ENCODE measurements around the gene TBC1D22B.
A peak's percentile ranks its signal among the peaks of the same experiment; 100 is the strongest.
"Not testable (repeated sequence)": the region's sequence is repeated elsewhere in the genome, so short reads cannot be mapped to it uniquely, and the experiment has no call there.

TBC1D22B gene

GRCh38 chr6:37303891-37304503 lies 46.4 kb downstream of the TBC1D22B start:
- peaks cover 6% of the 10 kb centered on the region for H3K4me1 ChIP-seq (ENCODE audit: control insufficient read depth, insufficient read depth, low read length, poor library complexity, severe bottlenecking)
- H3K4me3 ChIP-seq (ENCODE audit: extremely low read depth, insufficient read depth, low read length, poor library complexity, severe bottlenecking): no peak overlapping the region
- 33 to 60% methylated on average over 1 of the region's 3 CpGs for whole genome bisulfite sequencing, 2 experiments (ENCODE audit: insufficient coverage in 2 of 2)

GRCh38 chr6:37304766-37305165 lies 47.2 kb downstream of the TBC1D22B start:
- no peaks in the 10 kb centered on the region for H3K9me3 ChIP-seq (ENCODE audit: control insufficient read depth, low read length)
- WGBS, 2 experiments (ENCODE audit: insufficient coverage in 2 of 2): 93 to 97% methylated on average over 5 of the region's 7 CpGs
- peaks cover 6% of the 10 kb centered on the region for H3K4me1 ChIP-seq (ENCODE audit: control insufficient read depth, insufficient read depth, low read length, poor library complexity, severe bottlenecking)
- no peak overlapping the region for H3K27ac ChIP-seq (ENCODE audit: low read depth, low read length, severe bottlenecking)
- H3K36me3 ChIP-seq (ENCODE audit: control insufficient read depth, insufficient read depth, low read length): peaks cover 53% of the 10 kb centered on the region
- no peak overlapping the region for H3K4me3 ChIP-seq (ENCODE audit: extremely low read depth, insufficient read depth, low read length, poor library complexity, severe bottlenecking)

More at GRCh38 chr6:37303891-37304503, 46.4 kb downstream of the TBC1D22B start:
- peaks cover 57% of the 10 kb centered on the region for H3K36me3 ChIP-seq (ENCODE audit: control insufficient read depth, insufficient read depth, low read length)
- H3K9me3 ChIP-seq (ENCODE audit: control insufficient read depth, low read length): no peaks in the 10 kb centered on the region
- H3K27ac ChIP-seq (ENCODE audit: low read depth, low read length, severe bottlenecking): no peak overlapping the region

GRCh38 chr6:37305841-37306425 lies 48.4 kb downstream of the TBC1D22B start:
- Histone ChIP-seq H3K4me3 (ENCODE audit: extremely low read depth, insufficient read depth, low read length, poor library complexity, severe bottlenecking) (no peak overlapping the region), H3K27ac (ENCODE audit: low read depth, low read length, severe bottlenecking) (no peak overlapping the region)
- WGBS, 2 experiments (ENCODE audit: insufficient coverage in 2 of 2): 97% methylated on average over 4 of the region's 4 CpGs

GRCh38 chr6:37306624-37307222 lies 49.2 kb downstream of the TBC1D22B start:
- no peaks in the 10 kb centered on the region for H3K9me3 ChIP-seq (ENCODE audit: control insufficient read depth, low read length)
- H3K27ac ChIP-seq (ENCODE audit: low read depth, low read length, severe bottlenecking): no peak overlapping the region
- 88 to 91% methylated on average over 1 to 2 of the region's 4 CpGs for WGBS, 2 experiments (ENCODE audit: insufficient coverage in 2 of 2)
- no peak overlapping the region for H3K4me3 ChIP-seq (ENCODE audit: extremely low read depth, insufficient read depth, low read length, poor library complexity, severe bottlenecking)
- H3K4me1 ChIP-seq (ENCODE audit: control insufficient read depth, insufficient read depth, low read length, poor library complexity, severe bottlenecking): peaks cover 15% of the 10 kb centered on the region
- H3K36me3 ChIP-seq (ENCODE audit: control insufficient read depth, insufficient read depth, low read length): peaks cover 47% of the 10 kb centered on the region

More at GRCh38 chr6:37305841-37306425, 48.4 kb downstream of the TBC1D22B start:
- Histone ChIP-seq H3K9me3 (ENCODE audit: control insufficient read depth, low read length) (no peaks in the 10 kb centered on the region), H3K4me1 (ENCODE audit: control insufficient read depth, insufficient read depth, low read length, poor library complexity, severe bottlenecking) (peaks cover 7% of the 10 kb centered on the region), H3K36me3 (ENCODE audit: control insufficient read depth, insufficient read depth, low read length) (peaks cover 47% of the 10 kb centered on the region)

GRCh38 chr6:37307484-37307883 lies 49.9 kb downstream of the TBC1D22B start:
- H3K36me3 ChIP-seq (ENCODE audit: control insufficient read depth, insufficient read depth, low read length): peaks cover 46% of the 10 kb centered on the region
- WGBS, 2 experiments (ENCODE audit: insufficient coverage in 2 of 2): 92 to 96% methylated on average over 10 of the region's 10 CpGs
- H3K27ac ChIP-seq (ENCODE audit: low read depth, low read length, severe bottlenecking): not testable (repeated sequence)

GRCh38 chr6:37308069-37308815 lies 50.7 kb downstream of the TBC1D22B start:
- H3K9me3 ChIP-seq (ENCODE audit: control insufficient read depth, low read length): no peaks in the 10 kb centered on the region
- 94 to 96% methylated on average over 4 to 5 of the region's 5 CpGs for WGBS, 2 experiments (ENCODE audit: insufficient coverage in 2 of 2)
- peak overlapping the region; percentile 54 for H3K27ac ChIP-seq (ENCODE audit: low read depth, low read length, severe bottlenecking)
- H3K4me1 ChIP-seq (ENCODE audit: control insufficient read depth, insufficient read depth, low read length, poor library complexity, severe bottlenecking): peaks cover 27% of the 10 kb centered on the region
- H3K4me3 ChIP-seq (ENCODE audit: extremely low read depth, insufficient read depth, low read length, poor library complexity, severe bottlenecking): no peak overlapping the region
- H3K36me3 ChIP-seq (ENCODE audit: control insufficient read depth, insufficient read depth, low read length): peaks cover 46% of the 10 kb centered on the region

More at GRCh38 chr6:37307484-37307883, 49.9 kb downstream of the TBC1D22B start:
- peaks cover 23% of the 10 kb centered on the region for H3K4me1 ChIP-seq (ENCODE audit: control insufficient read depth, insufficient read depth, low read length, poor library complexity, severe bottlenecking)
- H3K9me3 ChIP-seq (ENCODE audit: control insufficient read depth, low read length); H3K4me3 ChIP-seq (ENCODE audit: extremely low read depth, insufficient read depth, low read length, poor library complexity, severe bottlenecking): not testable (repeated sequence)

- peaks cover 48% of the 10 kb centered on the region for H3K36me3 ChIP-seq (ENCODE audit: control insufficient read depth, insufficient read depth, low read length)
- H3K4me3 ChIP-seq (ENCODE audit: extremely low read depth, insufficient read depth, low read length, poor library complexity, severe bottlenecking): no peak overlapping the region
- WGBS, 2 experiments (ENCODE audit: insufficient coverage in 2 of 2): 89% methylated on average over 1 of the region's 1 CpG; no CpG with 5 or more reads in 1 of the 2 experiments
- H3K4me1 ChIP-seq (ENCODE audit: control insufficient read depth, insufficient read depth, low read length, poor library complexity, severe bottlenecking): peaks cover 27% of the 10 kb centered on the region
- H3K9me3 ChIP-seq (ENCODE audit: control insufficient read depth, low read length): no peaks in the 10 kb centered on the region
- H3K27ac ChIP-seq (ENCODE audit: low read depth, low read length, severe bottlenecking): no peak overlapping the region
Observed at GRCh38 chr6:37309046-37309445, 51.5 kb downstream of the TBC1D22B start.

GRCh38 chr6:37309692-37310091 lies 52.1 kb downstream of the TBC1D22B start:
- no peak overlapping the region for H3K4me3 ChIP-seq (ENCODE audit: extremely low read depth, insufficient read depth, low read length, poor library complexity, severe bottlenecking)
- H3K36me3 ChIP-seq (ENCODE audit: control insufficient read depth, insufficient read depth, low read length): peaks cover 48% of the 10 kb centered on the region
- H3K9me3 ChIP-seq (ENCODE audit: control insufficient read depth, low read length): no peaks in the 10 kb centered on the region
- no peak overlapping the region for H3K27ac ChIP-seq (ENCODE audit: low read depth, low read length, severe bottlenecking)
- H3K4me1 ChIP-seq (ENCODE audit: control insufficient read depth, insufficient read depth, low read length, poor library complexity, severe bottlenecking): peaks cover 27% of the 10 kb centered on the region
- WGBS, 2 experiments (ENCODE audit: insufficient coverage in 2 of 2): no CpG with 5 or more reads among the region's 3 CpGs

- Histone ChIP-seq H3K9me3 (ENCODE audit: control insufficient read depth, low read length) (no peaks in the 10 kb centered on the region), H3K4me1 (ENCODE audit: control insufficient read depth, insufficient read depth, low read length, poor library complexity, severe bottlenecking) (peaks cover 27% of the 10 kb centered on the region), H3K4me3 (ENCODE audit: extremely low read depth, insufficient read depth, low read length, poor library complexity, severe bottlenecking) (no peak overlapping the region), H3K36me3 (ENCODE audit: control insufficient read depth, insufficient read depth, low read length) (peaks cover 46% of the 10 kb centered on the region), H3K27ac (ENCODE audit: low read depth, low read length, severe bottlenecking) (no peak overlapping the region)
- WGBS, 2 experiments (ENCODE audit: insufficient coverage in 2 of 2): 81 to 85% methylated on average over 2 to 3 of the region's 3 CpGs
Observed at GRCh38 chr6:37310966-37311365, 53.4 kb downstream of the TBC1D22B start.

GRCh38 chr6:37311741-37312473 lies 54.3 kb downstream of the TBC1D22B start:
- Histone ChIP-seq H3K27ac (ENCODE audit: low read depth, low read length, severe bottlenecking) (peak overlapping the region; percentile 84), H3K36me3 (ENCODE audit: control insufficient read depth, insufficient read depth, low read length) (peaks cover 46% of the 10 kb centered on the region), H3K4me3 (ENCODE audit: extremely low read depth, insufficient read depth, low read length, poor library complexity, severe bottlenecking) (no peak overlapping the region), H3K4me1 (ENCODE audit: control insufficient read depth, insufficient read depth, low read length, poor library complexity, severe bottlenecking) (peaks cover 27% of the 10 kb centered on the region), H3K9me3 (ENCODE audit: control insufficient read depth, low read length) (no peaks in the 10 kb centered on the region)
- 87% methylated on average over 2 of the region's 2 CpGs; no CpG with 5 or more reads in 1 of the 2 experiments for WGBS, 2 experiments (ENCODE audit: insufficient coverage in 2 of 2)

All from mesodermal cell (in vitro differentiated cells).